ENCODE measurements around the gene SNTG2. TPM values are rescaled to one million over a fixed set of nuclear protein-coding genes. Genes with fewer than 3 reads are reported as not detected.

The SNTG2 gene
- total RNA-seq, 1 donor from 2014 or later, result 2.2 TPM

DNA sequence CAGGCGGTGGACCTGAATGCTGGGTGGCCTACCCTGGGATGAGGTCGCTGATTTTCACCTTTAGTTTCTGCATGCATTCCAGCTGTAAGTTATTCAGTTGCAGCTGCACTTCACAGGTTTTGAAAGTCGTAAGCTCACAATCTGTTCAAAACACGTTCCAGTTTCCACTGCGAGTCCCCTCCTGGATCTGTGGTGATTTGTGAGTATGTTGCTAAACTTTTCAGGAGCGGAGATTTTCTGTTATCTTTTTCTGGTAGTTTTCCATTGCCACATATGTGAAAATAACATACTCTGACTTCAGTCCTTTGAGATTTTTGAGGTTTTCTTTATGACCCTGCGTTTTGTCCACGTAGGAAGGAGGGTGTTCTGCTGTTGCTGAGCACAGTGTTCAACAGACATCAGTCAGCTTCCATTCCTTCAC, 102.1 kb downstream of the SNTG2 start:
- TF ChIP-seq, protein P1, sequence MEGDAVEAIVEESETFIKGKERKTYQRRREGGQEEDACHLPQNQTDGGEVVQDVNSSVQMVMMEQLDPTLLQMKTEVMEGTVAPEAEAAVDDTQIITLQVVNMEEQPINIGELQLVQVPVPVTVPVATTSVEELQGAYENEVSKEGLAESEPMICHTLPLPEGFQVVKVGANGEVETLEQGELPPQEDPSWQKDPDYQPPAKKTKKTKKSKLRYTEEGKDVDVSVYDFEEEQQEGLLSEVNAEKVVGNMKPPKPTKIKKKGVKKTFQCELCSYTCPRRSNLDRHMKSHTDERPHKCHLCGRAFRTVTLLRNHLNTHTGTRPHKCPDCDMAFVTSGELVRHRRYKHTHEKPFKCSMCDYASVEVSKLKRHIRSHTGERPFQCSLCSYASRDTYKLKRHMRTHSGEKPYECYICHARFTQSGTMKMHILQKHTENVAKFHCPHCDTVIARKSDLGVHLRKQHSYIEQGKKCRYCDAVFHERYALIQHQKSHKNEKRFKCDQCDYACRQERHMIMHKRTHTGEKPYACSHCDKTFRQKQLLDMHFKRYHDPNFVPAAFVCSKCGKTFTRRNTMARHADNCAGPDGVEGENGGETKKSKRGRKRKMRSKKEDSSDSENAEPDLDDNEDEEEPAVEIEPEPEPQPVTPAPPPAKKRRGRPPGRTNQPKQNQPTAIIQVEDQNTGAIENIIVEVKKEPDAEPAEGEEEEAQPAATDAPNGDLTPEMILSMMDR (IDR thresholded peaks at IDR 0.05), result no peak
- intact Hi-C loops (cut with micrococcal nuclease), result no loop called here
- Mint-ChIP-seq H3K27me3 (peaks cover 8% of the 10 kb centered on the region), H3K27ac (no peak overlapping the region), H3K36me3 (ENCODE audit: low read depth) (no peaks in the 10 kb centered on the region), H3K9me3 (peaks cover 5% of the 10 kb centered on the region), H3K4me3 (no peak overlapping the region), H3K4me1 (no peaks in the 10 kb centered on the region)
- ChIA-PET POLR2A (no interaction called here), CTCF (no interaction called here)
- DNase-seq (no peak), ATAC-seq (ENCODE audit: low read depth) (no peak)

DNA sequence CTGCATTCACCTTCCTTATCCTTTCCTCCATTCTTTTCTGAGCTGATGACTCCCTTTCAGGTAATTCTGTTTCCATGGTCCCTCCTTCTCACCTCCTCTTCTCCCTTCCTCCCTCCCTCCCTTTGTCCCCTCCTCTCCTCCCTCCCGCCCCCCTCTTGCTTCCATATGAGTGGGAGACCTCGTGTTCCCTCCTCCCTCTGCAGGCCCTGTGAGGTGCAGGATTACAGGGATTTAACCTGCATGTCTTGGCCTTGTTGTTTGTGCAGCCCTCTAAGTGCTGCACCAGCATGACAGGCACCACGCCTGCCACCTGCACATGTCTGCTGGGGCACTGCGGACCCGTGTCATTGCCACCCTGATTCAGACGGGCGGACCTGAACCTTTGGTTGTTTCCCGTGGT, 103.1 kb downstream of the SNTG2 start:
- DNase-seq (no peak), ATAC-seq (ENCODE audit: low read depth) (no peak)
- Mint-ChIP-seq H3K36me3 (ENCODE audit: low read depth) (no peaks in the 10 kb centered on the region), H3K4me1 (no peaks in the 10 kb centered on the region), H3K27me3 (peaks cover 8% of the 10 kb centered on the region), H3K4me3 (no peak overlapping the region), H3K27ac (no peak overlapping the region), H3K9me3 (peaks cover 5% of the 10 kb centered on the region)
- CTCF ChIA-PET, result no interaction called here
- intact Hi-C loops (cut with micrococcal nuclease), result no loop called here
- POLR2A ChIA-PET, result no interaction called here
- TF ChIP-seq, protein P1 (IDR thresholded peaks at IDR 0.05), result no peak

DNA sequence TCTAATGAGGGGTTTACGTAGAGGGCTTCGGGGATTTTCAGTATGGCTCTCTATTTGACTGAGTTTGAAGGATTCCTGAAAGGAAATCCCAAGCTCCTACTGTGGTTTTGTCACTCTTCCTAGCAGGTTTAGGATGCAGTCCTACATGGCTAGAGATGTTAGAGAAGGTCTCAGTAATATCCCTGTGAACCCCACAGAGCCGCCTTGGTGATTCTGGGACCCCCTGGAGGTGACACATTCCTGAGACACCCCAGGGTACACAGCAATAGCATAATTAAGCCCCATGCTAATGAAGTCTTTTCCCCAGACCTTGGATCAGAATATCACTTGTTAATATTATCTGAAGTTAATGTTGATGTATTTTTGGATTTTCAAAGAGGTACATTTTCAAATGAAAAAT, 103.8 kb downstream of the SNTG2 start:
- no peaks in the 10 kb centered on the region for H3K9me3 Mint-ChIP-seq
- ChIA-PET POLR2A (no interaction called here), CTCF (no interaction called here)
- TF ChIP-seq, protein P1 (IDR thresholded peaks at IDR 0.05), result no peak
- ATAC-seq (ENCODE audit: low read depth), result no peak
- H3K27me3 Mint-ChIP-seq, result peaks cover 10% of the 10 kb centered on the region
- DNase-seq, result no peak
- no peak overlapping the region for H3K4me3 Mint-ChIP-seq
- H3K36me3 Mint-ChIP-seq (ENCODE audit: low read depth), result no peaks in the 10 kb centered on the region
- intact Hi-C loops (cut with micrococcal nuclease), result no loop called here
- no peaks in the 10 kb centered on the region for H3K4me1 Mint-ChIP-seq
- H3K27ac Mint-ChIP-seq, result no peak overlapping the region

GRCh38 chr2:1055014-1055595, 104.5 kb downstream of the SNTG2 start:
- no peaks in the 10 kb centered on the region for H3K4me1 Mint-ChIP-seq
- H3K4me3 Mint-ChIP-seq, result no peak overlapping the region
- no peak overlapping the region for H3K27ac Mint-ChIP-seq
- intact Hi-C loops (cut with micrococcal nuclease), result no loop called here
- TF ChIP-seq, protein P1 (IDR thresholded peaks at IDR 0.05), result no peak
- POLR2A ChIA-PET, result no interaction called here
- DNase-seq, result no peak
- no peaks in the 10 kb centered on the region for H3K36me3 Mint-ChIP-seq (ENCODE audit: low read depth)
- peaks cover 10% of the 10 kb centered on the region for H3K27me3 Mint-ChIP-seq
- H3K9me3 Mint-ChIP-seq, result no peaks in the 10 kb centered on the region
- CTCF ChIA-PET, result no interaction called here
- no peak for ATAC-seq (ENCODE audit: low read depth)

DNA sequence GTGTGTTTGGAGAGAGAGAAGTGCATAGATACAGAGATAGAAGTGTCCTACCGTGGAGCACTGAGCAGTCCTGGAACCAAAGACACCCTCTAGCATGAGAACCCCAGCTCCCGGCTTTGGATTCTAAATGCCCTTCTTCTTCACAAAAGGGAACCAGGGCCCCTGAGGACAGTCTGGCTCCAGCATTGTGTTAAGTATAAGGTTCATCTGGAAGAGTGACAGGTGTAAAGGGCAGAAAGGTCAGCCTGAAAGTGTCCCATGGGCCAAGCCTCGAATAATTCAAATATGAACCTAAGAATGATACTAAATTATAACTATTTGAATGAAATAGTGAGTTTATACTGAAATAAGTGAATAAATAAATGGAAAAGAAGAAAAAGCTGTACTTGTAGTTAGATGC, 109.7 kb downstream of the SNTG2 start:
- H3K4me1 Mint-ChIP-seq, result no peaks in the 10 kb centered on the region
- TF ChIP-seq, protein P1 (IDR thresholded peaks at IDR 0.05), result no peak
- ChIA-PET CTCF (no interaction called here), POLR2A (no interaction called here)
- no peak overlapping the region for H3K27ac Mint-ChIP-seq
- intact Hi-C loops (cut with micrococcal nuclease), result no loop called here
- DNase-seq (no peak), ATAC-seq (ENCODE audit: low read depth) (no peak)
- H3K4me3 Mint-ChIP-seq, result no peak overlapping the region
- H3K36me3 Mint-ChIP-seq (ENCODE audit: low read depth), result no peaks in the 10 kb centered on the region
- H3K9me3 Mint-ChIP-seq, result no peaks in the 10 kb centered on the region
- H3K27me3 Mint-ChIP-seq, result peaks cover 10% of the 10 kb centered on the region
